ENCODE measurements around the gene PXN.

DNA sequence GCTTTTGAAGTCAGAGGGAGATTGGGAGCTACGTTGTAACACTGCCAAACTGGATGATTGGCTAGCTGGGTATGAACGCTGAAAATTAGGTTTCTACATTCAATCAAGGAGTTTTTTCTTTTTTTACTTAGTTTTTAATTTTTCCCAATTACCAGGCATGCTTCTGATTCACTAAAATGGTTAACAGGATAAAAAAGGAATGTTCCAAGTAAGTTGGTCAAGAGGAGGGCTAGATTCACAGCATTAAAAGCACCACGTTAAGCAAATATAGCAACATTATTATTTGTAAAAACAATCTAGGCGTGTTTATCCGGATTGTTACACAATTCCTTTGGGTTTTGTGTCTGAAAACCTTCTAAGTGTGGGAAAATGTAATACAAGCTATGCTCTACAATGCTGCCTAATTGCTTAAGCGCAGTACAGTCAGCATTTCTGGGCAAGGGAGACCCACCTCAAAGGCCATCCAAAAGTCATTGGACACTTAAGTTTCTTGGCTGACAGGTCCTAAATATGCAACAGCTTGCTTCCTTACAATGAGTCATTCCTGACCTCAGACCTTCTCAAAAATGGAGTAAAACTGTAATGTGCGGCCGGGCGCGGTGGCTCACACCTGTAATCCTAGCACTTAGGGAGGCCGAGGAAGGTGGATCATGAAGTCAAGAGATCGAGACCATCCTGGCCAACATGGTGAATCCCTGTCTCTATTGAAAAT lies 65.8 kb downstream of the PXN start:
- TF ChIP-seq ZFP3 (CRISPR knock-in tag; IDR thresholded peaks at IDR 0.05) (no peak), PPARA (CRISPR knock-in tag; IDR thresholded peaks at IDR 0.05; ENCODE audit: borderline replicate concordance) (no peak), ISL1 (CRISPR knock-in tag; IDR thresholded peaks at IDR 0.05) (no peak), TOX (CRISPR knock-in tag; IDR thresholded peaks at IDR 0.05; ENCODE audit: borderline replicate concordance) (no peak), BACH2 (CRISPR knock-in tag; IDR thresholded peaks at IDR 0.05; ENCODE audit: borderline replicate concordance) (no peak), TCF4 (CRISPR knock-in tag; IDR thresholded peaks at IDR 0.05; ENCODE audit: borderline replicate concordance) (no peak), ZC3H10 (CRISPR knock-in tag; IDR thresholded peaks at IDR 0.05) (no peak), ZFP30 (CRISPR knock-in tag; IDR thresholded peaks at IDR 0.05) (no peak), SNAI2 (CRISPR knock-in tag; IDR thresholded peaks at IDR 0.05) (no peak), ARNTL (CRISPR knock-in tag; IDR thresholded peaks at IDR 0.05; ENCODE audit: borderline replicate concordance, low read depth) (no peak), ESRRG (CRISPR knock-in tag; IDR thresholded peaks at IDR 0.05) (no peak)
- TF ChIP-seq, protein P1, sequence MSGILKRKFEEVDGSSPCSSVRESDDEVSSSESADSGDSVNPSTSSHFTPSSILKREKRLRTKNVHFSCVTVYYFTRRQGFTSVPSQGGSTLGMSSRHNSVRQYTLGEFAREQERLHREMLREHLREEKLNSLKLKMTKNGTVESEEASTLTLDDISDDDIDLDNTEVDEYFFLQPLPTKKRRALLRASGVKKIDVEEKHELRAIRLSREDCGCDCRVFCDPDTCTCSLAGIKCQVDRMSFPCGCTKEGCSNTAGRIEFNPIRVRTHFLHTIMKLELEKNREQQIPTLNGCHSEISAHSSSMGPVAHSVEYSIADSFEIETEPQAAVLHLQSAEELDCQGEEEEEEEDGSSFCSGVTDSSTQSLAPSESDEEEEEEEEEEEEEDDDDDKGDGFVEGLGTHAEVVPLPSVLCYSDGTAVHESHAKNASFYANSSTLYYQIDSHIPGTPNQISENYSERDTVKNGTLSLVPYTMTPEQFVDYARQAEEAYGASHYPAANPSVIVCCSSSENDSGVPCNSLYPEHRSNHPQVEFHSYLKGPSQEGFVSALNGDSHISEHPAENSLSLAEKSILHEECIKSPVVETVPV (CRISPR knock-in tag; IDR thresholded peaks at IDR 0.05): no peak
- TF ChIP-seq, protein P2, sequence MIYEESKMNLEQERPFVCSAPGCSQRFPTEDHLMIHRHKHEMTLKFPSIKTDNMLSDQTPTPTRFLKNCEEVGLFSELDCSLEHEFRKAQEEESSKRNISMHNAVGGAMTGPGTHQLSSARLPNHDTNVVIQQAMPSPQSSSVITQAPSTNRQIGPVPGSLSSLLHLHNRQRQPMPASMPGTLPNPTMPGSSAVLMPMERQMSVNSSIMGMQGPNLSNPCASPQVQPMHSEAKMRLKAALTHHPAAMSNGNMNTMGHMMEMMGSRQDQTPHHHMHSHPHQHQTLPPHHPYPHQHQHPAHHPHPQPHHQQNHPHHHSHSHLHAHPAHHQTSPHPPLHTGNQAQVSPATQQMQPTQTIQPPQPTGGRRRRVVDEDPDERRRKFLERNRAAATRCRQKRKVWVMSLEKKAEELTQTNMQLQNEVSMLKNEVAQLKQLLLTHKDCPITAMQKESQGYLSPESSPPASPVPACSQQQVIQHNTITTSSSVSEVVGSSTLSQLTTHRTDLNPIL (CRISPR knock-in tag; IDR thresholded peaks at IDR 0.05; ENCODE audit: low read depth): no peak
- TF ChIP-seq, protein P3, sequence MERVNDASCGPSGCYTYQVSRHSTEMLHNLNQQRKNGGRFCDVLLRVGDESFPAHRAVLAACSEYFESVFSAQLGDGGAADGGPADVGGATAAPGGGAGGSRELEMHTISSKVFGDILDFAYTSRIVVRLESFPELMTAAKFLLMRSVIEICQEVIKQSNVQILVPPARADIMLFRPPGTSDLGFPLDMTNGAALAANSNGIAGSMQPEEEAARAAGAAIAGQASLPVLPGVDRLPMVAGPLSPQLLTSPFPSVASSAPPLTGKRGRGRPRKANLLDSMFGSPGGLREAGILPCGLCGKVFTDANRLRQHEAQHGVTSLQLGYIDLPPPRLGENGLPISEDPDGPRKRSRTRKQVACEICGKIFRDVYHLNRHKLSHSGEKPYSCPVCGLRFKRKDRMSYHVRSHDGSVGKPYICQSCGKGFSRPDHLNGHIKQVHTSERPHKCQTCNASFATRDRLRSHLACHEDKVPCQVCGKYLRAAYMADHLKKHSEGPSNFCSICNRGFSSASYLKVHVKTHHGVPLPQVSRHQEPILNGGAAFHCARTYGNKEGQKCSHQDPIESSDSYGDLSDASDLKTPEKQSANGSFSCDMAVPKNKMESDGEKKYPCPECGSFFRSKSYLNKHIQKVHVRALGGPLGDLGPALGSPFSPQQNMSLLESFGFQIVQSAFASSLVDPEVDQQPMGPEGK (CRISPR knock-in tag; IDR thresholded peaks at IDR 0.05; ENCODE audit: borderline replicate concordance): no peak

Data from SK-N-SH treated with all-trans-retinoic acid at 6 μM for 48 hours (cell line).